ENCODE results near the gene PI4KA.

GRCh38 chr22:20803696-20804324, 54.8 kb downstream of the PI4KA start:
- TF ChIP-seq CTCF (conservative IDR thresholded peaks at IDR 0.05 in 1 of 2, IDR thresholded peaks at IDR 0.05 in 1 of 2; ENCODE audit: low read depth in 1 of 2, low read length in 2 of 2), result peak; percentile 46 to 70
- TF ChIP-seq EZH2 (IDR thresholded peaks at IDR 0.05; ENCODE audit: low read length, missing control alignments), result no peak
